WTC11 (cell line): Measurements from ENCODE around the gene BANK1. TPM values are rescaled to one million over a fixed set of nuclear protein-coding genes. Genes with fewer than 3 reads are reported as not detected.

Experiments used
- ATAC-seq: fragments of 200-7000 bp; cut with Tn5 transposase; 2 replicates; pipeline ENCODE4 v1.10.0; 2021; ENCODE audit warnings: mild to moderate bottlenecking, moderate library complexity
- CTCF ChIA-PET: fragments of 300-600 bp; sonication (Branson Sonifier 250); formaldehyde crosslinking; loops from one replicate; lab custom pipeline; 2021; ENCODE audit warnings: antibody characterized with exemption; lab: Charles Lee
- POLR2A ChIA-PET: fragments of 350-600 bp; sonication (Branson Sonifier 250); formaldehyde crosslinking; loops from one replicate; lab custom pipeline; 2021; ENCODE audit warnings: antibody characterized with exemption; lab: Charles Lee
- DNase-seq: peaks from one replicate; pipeline ENCODE4 v3.0.0; 2021; ENCODE audit warnings: low spot score
- H3K27ac Mint-ChIP-seq: 2 replicates; pipeline ENCODE4 v1.8.0; 2021; ENCODE audit warnings: mixed read lengths
- H3K27me3 Mint-ChIP-seq: 2 replicates; pipeline ENCODE4 v1.8.0; 2021; ENCODE audit warnings: low read depth, mild to moderate bottlenecking, moderate library complexity, mixed read lengths
- H3K36me3 Mint-ChIP-seq: 2 replicates; pipeline ENCODE4 v1.8.0; 2021; ENCODE audit warnings: mixed read lengths
- H3K4me1 Mint-ChIP-seq: 2 replicates; pipeline ENCODE4 v1.8.0; 2022; ENCODE audit warnings: mixed read lengths
- H3K4me3 Mint-ChIP-seq: 2 replicates; pipeline ENCODE4 v1.8.0; 2021; ENCODE audit warnings: mild to moderate bottlenecking, moderate library complexity, mixed read lengths
- H3K9me3 Mint-ChIP-seq: 2 replicates; pipeline ENCODE4 v1.8.0; 2021; ENCODE audit warnings: mixed read lengths
- CBFB ChIP-seq: sonication (generic); formaldehyde crosslinking; IDR thresholded peaks from 2 replicates; pipeline ENCODE4 v1.8.1; 2022; ENCODE audit warnings: mild to moderate bottlenecking, low read depth, missing genetic modification reagents
- ELF4 ChIP-seq: sonication (generic); formaldehyde crosslinking; IDR thresholded peaks from 2 replicates; pipeline ENCODE4 v1.8.1; 2022; ENCODE audit warnings: low read depth, mild to moderate bottlenecking, moderate library complexity, missing genetic modification reagents
- GRHL2 ChIP-seq: fragments of 250-450 bp; sonication (Bioruptor Pico); IDR thresholded peaks from 2 replicates; pipeline ENCODE4 v1.8.0; 2022; ENCODE audit warnings: mild to moderate bottlenecking, moderate library complexity; ENCODE audit not compliant: insufficient replicate concordance, severe bottlenecking
- HMGA2 ChIP-seq: fragments of 250-450 bp; sonication (Bioruptor Pico); IDR thresholded peaks from 2 replicates; pipeline ENCODE4 v1.4.0; 2021; ENCODE audit warnings: mild to moderate bottlenecking, moderate library complexity
- JAZF1 ChIP-seq: fragments of 250-450 bp; sonication (Bioruptor Pico); IDR thresholded peaks from 2 replicates; pipeline ENCODE4 v1.9.0; 2021; ENCODE audit warnings: moderate library complexity, mild to moderate bottlenecking, inconsistent platforms
- MXD4 ChIP-seq: fragments of 250-450 bp; sonication (Bioruptor Pico); IDR thresholded peaks from 2 replicates; pipeline ENCODE4 v1.8.0; 2021; ENCODE audit warnings: mild to moderate bottlenecking, moderate library complexity, borderline replicate concordance
- NFYB ChIP-seq: sonication (generic); formaldehyde crosslinking; conservative IDR thresholded peaks from 2 replicates; pipeline ENCODE4 v1.8.0; 2022; ENCODE audit warnings: low read depth, missing genetic modification reagents
- NR1H2 ChIP-seq: sonication (generic); formaldehyde crosslinking; IDR thresholded peaks from 2 replicates; pipeline ENCODE4 v1.9.0; 2021; ENCODE audit warnings: mild to moderate bottlenecking, moderate library complexity, missing genetic modification reagents
- PRRX2 ChIP-seq: fragments of 250-450 bp; sonication (Bioruptor Pico); IDR thresholded peaks from 2 replicates; pipeline ENCODE4 v1.8.0; 2021; ENCODE audit warnings: mild to moderate bottlenecking
- TCF7 ChIP-seq: sonication (generic); formaldehyde crosslinking; IDR thresholded peaks from 2 replicates; pipeline ENCODE4 v1.8.0; 2022; ENCODE audit warnings: mild to moderate bottlenecking, low read depth, missing genetic modification reagents, moderate library complexity
- TEAD1 ChIP-seq: sonication (generic); formaldehyde crosslinking; IDR thresholded peaks from 2 replicates; pipeline ENCODE4 v1.8.0; 2022; ENCODE audit warnings: mild to moderate bottlenecking, missing genetic modification reagents
- ZBTB21 ChIP-seq: sonication (generic); formaldehyde crosslinking; IDR thresholded peaks from 2 replicates; pipeline ENCODE4 v1.8.1; 2023; ENCODE audit warnings: mild to moderate bottlenecking, missing genetic modification reagents, borderline replicate concordance
- ZNF263 ChIP-seq: sonication (generic); formaldehyde crosslinking; IDR thresholded peaks from 2 replicates; pipeline ENCODE4 v1.8.1; 2022; ENCODE audit warnings: low read depth, mild to moderate bottlenecking, moderate library complexity, missing genetic modification reagents
- ZNF396 ChIP-seq: fragments of 250-450 bp; sonication (Bioruptor Pico); IDR thresholded peaks from 2 replicates; pipeline ENCODE4 v1.8.0; 2021; ENCODE audit warnings: mild to moderate bottlenecking, moderate library complexity, borderline replicate concordance
- ZNF416 ChIP-seq: fragments of 250-450 bp; sonication (Bioruptor Pico); IDR thresholded peaks from 2 replicates; pipeline ENCODE4 v1.9.0; 2021; ENCODE audit warnings: mild to moderate bottlenecking, inconsistent platforms
- ZNF423 ChIP-seq: fragments of 250-450 bp; sonication (Bioruptor Pico); IDR thresholded peaks from 2 replicates; pipeline ENCODE4 v2.1.2; 2022; ENCODE audit warnings: mild to moderate bottlenecking, moderate library complexity
- total RNA-seq: library from RNA; stranded (reverse); gene quantifications from 3 replicates; pipeline ENCODE4 v1.2.3, GENCODE V29; 2021
- TF ChIP-seq, protein P1 (sequence below): fragments of 250-450 bp; sonication (Bioruptor Pico); IDR thresholded peaks from 2 replicates; pipeline ENCODE4 v1.9.0; 2021; ENCODE audit warnings: mild to moderate bottlenecking
- TF ChIP-seq, protein P2 (sequence below): sonication (generic); formaldehyde crosslinking; IDR thresholded peaks from 2 replicates; pipeline ENCODE4 v1.8.1; 2022; ENCODE audit warnings: low read depth, missing genetic modification reagents, borderline replicate concordance
- TF ChIP-seq, protein P3 (sequence below): sonication (generic); formaldehyde crosslinking; IDR thresholded peaks from 2 replicates; pipeline ENCODE4 v1.8.0; 2022; ENCODE audit warnings: missing genetic modification reagents
- TF ChIP-seq, protein P4 (sequence below): fragments of 250-450 bp; sonication (Bioruptor Pico); IDR thresholded peaks from 2 replicates; pipeline ENCODE4 v2.1.2; 2022; ENCODE audit warnings: mild to moderate bottlenecking, moderate library complexity
- TF ChIP-seq, protein P5 (sequence below): sonication (generic); formaldehyde crosslinking; IDR thresholded peaks from 2 replicates; pipeline ENCODE4 v1.8.1; 2022; ENCODE audit warnings: mild to moderate bottlenecking, moderate library complexity, missing genetic modification reagents
- TF ChIP-seq, protein P6 (sequence below): sonication (generic); formaldehyde crosslinking; IDR thresholded peaks from 2 replicates; pipeline ENCODE4 v1.8.1; 2023; ENCODE audit warnings: mild to moderate bottlenecking, missing genetic modification reagents
- TF ChIP-seq, protein P7 (sequence below): fragments of 250-450 bp; sonication (Bioruptor Pico); IDR thresholded peaks from 2 replicates; pipeline ENCODE4 v1.9.0; 2021; ENCODE audit warnings: moderate library complexity, mild to moderate bottlenecking, inconsistent platforms, borderline replicate concordance
- TF ChIP-seq, protein P8 (sequence below): sonication (generic); formaldehyde crosslinking; IDR thresholded peaks from 2 replicates; pipeline ENCODE4 v1.8.0; 2022; ENCODE audit warnings: mild to moderate bottlenecking, missing genetic modification reagents

The BANK1 gene
- total RNA-seq, 1 experiment from 2014 or later, result 0.68 TPM

DNA sequence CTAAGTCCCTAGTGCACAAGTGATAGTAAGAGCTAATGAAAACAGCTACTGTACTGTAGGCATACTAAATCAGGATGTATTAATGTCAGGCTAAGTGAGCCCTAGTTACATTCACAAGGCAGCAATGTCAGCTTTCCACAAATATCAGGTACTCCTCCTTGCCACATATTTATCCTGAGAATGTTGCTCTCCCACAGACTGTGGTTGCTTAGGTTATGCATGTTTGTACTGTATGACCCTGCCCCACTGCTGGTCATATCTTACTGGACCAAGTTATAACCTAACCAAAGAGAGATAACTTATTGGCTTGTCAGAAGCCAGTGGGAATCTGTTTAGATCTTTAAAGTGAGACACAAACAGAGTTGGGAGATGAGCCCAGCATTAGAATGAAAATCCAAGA lies 313.7 kb downstream of the BANK1 start (continued):
- TF ChIP-seq, protein P1, sequence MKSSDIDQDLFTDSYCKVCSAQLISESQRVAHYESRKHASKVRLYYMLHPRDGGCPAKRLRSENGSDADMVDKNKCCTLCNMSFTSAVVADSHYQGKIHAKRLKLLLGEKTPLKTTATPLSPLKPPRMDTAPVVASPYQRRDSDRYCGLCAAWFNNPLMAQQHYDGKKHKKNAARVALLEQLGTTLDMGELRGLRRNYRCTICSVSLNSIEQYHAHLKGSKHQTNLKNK (CRISPR knock-in tag), result no peak
- TF ChIP-seq, all 79 proteins: peak for 0

DNA sequence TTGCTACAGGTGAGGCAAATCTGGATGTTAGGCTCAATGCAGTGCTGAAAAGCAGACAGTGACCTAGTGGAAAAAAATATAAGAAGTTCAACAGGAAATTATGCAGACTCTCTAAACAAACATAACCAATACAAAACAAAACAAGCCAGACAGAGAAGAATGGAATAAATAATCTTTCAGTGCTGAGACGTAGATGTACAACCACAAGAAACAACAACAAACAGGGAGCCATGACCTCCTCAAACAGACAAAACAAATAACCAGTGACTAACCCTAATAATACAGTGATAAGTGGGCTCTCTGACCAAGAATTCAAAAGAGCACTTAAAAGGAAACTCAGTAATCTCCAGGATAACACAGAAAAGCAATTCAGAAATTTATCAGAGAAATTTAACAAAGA lies 315.5 kb downstream of the BANK1 start:
- H3K9me3 Mint-ChIP-seq, result peaks cover 41% of the 10 kb centered on the region
- no peak for ATAC-seq
- no peak for TF ChIP-seq TEAD1
- TF ChIP-seq, protein P2, sequence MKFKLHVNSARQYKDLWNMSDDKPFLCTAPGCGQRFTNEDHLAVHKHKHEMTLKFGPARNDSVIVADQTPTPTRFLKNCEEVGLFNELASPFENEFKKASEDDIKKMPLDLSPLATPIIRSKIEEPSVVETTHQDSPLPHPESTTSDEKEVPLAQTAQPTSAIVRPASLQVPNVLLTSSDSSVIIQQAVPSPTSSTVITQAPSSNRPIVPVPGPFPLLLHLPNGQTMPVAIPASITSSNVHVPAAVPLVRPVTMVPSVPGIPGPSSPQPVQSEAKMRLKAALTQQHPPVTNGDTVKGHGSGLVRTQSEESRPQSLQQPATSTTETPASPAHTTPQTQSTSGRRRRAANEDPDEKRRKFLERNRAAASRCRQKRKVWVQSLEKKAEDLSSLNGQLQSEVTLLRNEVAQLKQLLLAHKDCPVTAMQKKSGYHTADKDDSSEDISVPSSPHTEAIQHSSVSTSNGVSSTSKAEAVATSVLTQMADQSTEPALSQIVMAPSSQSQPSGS, result no peak
- no peak for TF ChIP-seq CBFB (CRISPR knock-in tag)
- TF ChIP-seq, protein P3, sequence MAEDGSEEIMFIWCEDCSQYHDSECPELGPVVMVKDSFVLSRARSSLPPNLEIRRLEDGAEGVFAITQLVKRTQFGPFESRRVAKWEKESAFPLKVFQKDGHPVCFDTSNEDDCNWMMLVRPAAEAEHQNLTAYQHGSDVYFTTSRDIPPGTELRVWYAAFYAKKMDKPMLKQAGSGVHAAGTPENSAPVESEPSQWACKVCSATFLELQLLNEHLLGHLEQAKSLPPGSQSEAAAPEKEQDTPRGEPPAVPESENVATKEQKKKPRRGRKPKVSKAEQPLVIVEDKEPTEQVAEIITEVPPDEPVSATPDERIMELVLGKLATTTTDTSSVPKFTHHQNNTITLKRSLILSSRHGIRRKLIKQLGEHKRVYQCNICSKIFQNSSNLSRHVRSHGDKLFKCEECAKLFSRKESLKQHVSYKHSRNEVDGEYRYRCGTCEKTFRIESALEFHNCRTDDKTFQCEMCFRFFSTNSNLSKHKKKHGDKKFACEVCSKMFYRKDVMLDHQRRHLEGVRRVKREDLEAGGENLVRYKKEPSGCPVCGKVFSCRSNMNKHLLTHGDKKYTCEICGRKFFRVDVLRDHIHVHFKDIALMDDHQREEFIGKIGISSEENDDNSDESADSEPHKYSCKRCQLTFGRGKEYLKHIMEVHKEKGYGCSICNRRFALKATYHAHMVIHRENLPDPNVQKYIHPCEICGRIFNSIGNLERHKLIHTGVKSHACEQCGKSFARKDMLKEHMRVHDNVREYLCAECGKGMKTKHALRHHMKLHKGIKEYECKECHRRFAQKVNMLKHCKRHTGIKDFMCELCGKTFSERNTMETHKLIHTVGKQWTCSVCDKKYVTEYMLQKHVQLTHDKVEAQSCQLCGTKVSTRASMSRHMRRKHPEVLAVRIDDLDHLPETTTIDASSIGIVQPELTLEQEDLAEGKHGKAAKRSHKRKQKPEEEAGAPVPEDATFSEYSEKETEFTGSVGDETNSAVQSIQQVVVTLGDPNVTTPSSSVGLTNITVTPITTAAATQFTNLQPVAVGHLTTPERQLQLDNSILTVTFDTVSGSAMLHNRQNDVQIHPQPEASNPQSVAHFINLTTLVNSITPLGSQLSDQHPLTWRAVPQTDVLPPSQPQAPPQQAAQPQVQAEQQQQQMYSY, result no peak
- no peak for TF ChIP-seq PRRX2
- TF ChIP-seq ZNF416, result no peak
- no peak for TF ChIP-seq MXD4 (CRISPR knock-in tag)
- H3K27me3 Mint-ChIP-seq, result no peaks in the 10 kb centered on the region
- ChIA-PET POLR2A (no interaction called here), CTCF (no interaction called here)
- DNase-seq, result no peak
- peaks cover 25% of the 10 kb centered on the region for H3K36me3 Mint-ChIP-seq
- H3K4me1 Mint-ChIP-seq, result no peaks in the 10 kb centered on the region
- H3K4me3 Mint-ChIP-seq, result no peak overlapping the region
- no peak overlapping the region for H3K27ac Mint-ChIP-seq

DNA sequence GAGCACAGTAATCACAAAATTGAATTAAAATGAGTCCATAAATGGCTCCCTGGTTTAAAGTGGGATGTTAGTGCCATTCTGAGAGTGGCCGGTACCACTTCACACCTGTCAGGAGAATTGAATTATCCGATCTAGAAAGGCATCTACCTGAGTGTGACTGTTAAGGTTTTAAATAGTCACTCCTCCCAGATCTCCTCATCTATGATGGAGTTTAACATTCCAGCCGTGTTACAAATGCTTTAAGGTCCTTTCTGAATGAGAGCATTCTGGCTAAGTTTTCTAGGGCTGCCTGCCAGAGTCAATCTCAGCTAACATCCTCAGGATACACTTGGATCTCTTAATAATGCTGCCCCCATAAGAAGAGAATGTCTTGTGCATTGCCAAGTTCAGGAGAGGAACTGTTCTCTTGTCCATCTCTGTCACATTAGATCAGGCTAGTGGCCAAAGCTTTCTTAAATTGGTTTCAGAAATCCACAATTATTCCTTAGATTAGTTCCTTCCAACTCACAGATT lies 323.6 kb downstream of the BANK1 start:
- H3K27me3 Mint-ChIP-seq, result no peaks in the 10 kb centered on the region
- H3K4me1 Mint-ChIP-seq, result no peaks in the 10 kb centered on the region
- TF ChIP-seq HMGA2, result no peak
- TF ChIP-seq, protein P4, sequence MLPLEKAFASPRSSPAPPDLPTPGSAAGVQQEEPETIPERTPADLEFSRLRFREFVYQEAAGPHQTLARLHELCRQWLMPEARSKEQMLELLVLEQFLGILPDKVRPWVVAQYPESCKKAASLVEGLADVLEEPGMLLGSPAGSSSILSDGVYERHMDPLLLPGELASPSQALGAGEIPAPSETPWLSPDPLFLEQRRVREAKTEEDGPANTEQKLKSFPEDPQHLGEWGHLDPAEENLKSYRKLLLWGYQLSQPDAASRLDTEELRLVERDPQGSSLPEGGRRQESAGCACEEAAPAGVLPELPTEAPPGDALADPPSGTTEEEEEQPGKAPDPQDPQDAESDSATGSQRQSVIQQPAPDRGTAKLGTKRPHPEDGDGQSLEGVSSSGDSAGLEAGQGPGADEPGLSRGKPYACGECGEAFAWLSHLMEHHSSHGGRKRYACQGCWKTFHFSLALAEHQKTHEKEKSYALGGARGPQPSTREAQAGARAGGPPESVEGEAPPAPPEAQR (CRISPR knock-in tag), result no peak
- no peak for TF ChIP-seq NFYB
- TF ChIP-seq ELF4 (CRISPR knock-in tag), result no peak
- no peak for TF ChIP-seq ZBTB21
- TF ChIP-seq GRHL2 (CRISPR knock-in tag), result no peak
- TF ChIP-seq, protein P5, sequence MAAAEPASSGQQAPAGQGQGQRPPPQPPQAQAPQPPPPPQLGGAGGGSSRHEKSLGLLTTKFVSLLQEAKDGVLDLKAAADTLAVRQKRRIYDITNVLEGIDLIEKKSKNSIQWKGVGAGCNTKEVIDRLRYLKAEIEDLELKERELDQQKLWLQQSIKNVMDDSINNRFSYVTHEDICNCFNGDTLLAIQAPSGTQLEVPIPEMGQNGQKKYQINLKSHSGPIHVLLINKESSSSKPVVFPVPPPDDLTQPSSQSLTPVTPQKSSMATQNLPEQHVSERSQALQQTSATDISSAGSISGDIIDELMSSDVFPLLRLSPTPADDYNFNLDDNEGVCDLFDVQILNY (CRISPR knock-in tag), result no peak
- TF ChIP-seq NR1H2 (CRISPR knock-in tag), result no peak
- no peak for TF ChIP-seq MXD4 (CRISPR knock-in tag)
- no peak for TF ChIP-seq ZNF263 (CRISPR knock-in tag)
- TF ChIP-seq, protein P6, sequence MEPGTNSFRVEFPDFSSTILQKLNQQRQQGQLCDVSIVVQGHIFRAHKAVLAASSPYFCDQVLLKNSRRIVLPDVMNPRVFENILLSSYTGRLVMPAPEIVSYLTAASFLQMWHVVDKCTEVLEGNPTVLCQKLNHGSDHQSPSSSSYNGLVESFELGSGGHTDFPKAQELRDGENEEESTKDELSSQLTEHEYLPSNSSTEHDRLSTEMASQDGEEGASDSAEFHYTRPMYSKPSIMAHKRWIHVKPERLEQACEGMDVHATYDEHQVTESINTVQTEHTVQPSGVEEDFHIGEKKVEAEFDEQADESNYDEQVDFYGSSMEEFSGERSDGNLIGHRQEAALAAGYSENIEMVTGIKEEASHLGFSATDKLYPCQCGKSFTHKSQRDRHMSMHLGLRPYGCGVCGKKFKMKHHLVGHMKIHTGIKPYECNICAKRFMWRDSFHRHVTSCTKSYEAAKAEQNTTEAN (CRISPR knock-in tag), result no peak
- no peak for TF ChIP-seq TCF7
- TF ChIP-seq, protein P7, sequence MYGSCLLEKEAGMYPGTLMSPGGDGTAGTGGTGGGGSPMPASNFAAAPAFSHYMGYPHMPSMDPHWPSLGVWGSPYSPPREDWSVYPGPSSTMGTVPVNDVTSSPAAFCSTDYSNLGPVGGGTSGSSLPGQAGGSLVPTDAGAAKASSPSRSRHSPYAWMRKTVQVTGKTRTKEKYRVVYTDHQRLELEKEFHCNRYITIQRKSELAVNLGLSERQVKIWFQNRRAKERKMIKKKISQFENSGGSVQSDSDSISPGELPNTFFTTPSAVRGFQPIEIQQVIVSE (CRISPR knock-in tag), result no peak
- TF ChIP-seq ZNF423 (CRISPR knock-in tag), result no peak
- TF ChIP-seq, protein P8, sequence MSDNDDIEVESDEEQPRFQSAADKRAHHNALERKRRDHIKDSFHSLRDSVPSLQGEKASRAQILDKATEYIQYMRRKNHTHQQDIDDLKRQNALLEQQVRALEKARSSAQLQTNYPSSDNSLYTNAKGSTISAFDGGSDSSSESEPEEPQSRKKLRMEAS, result no peak
- no peak for TF ChIP-seq ZNF396 (CRISPR knock-in tag)
- TF ChIP-seq JAZF1, result no peak
- ATAC-seq (no peak), DNase-seq (no peak)
- POLR2A ChIA-PET, result no interaction called here
- H3K4me3 Mint-ChIP-seq, result no peak overlapping the region
- CTCF ChIA-PET, result no interaction called here
- no peak overlapping the region for H3K27ac Mint-ChIP-seq
- peaks cover 2% of the 10 kb centered on the region for H3K9me3 Mint-ChIP-seq
- H3K36me3 Mint-ChIP-seq, result no peaks in the 10 kb centered on the region
